ENCODE results near the gene LCP2. TPM values are rescaled to one million over a fixed set of nuclear protein-coding genes. Genes with fewer than 3 reads are reported as not detected.

LCP2 gene
- total RNA-seq, 1 experiment from 2014 or later, result 0.72 TPM

DNA sequence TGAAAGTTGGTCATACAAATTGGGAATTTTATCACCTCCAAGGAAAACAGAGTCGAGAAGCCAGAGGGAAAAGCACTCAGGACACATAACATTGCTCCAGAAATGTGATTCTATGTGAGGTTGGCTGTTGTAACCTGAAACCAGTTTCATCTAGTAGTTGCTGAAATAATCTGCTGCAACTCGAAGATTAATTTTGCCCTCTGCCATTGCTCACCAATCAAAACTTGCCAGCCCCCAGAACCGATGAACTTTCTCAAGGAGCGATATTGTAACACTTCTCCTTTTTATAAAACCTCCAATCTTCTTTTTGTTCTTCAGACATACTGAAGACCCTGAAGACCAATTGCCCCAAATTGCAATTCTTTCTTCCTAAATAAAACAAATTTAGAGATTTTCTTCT is 33.7 kb downstream of the LCP2 start (continued):
- TF ChIP-seq MXD4 (CRISPR knock-in tag; IDR thresholded peaks at IDR 0.05; ENCODE audit: borderline replicate concordance), result no peak
- TF ChIP-seq, protein P1, sequence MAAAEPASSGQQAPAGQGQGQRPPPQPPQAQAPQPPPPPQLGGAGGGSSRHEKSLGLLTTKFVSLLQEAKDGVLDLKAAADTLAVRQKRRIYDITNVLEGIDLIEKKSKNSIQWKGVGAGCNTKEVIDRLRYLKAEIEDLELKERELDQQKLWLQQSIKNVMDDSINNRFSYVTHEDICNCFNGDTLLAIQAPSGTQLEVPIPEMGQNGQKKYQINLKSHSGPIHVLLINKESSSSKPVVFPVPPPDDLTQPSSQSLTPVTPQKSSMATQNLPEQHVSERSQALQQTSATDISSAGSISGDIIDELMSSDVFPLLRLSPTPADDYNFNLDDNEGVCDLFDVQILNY (CRISPR knock-in tag; IDR thresholded peaks at IDR 0.05), result no peak
- TF ChIP-seq GABPB1 (CRISPR knock-in tag; IDR thresholded peaks at IDR 0.05), result no peak
- TF ChIP-seq CREB1 (CRISPR knock-in tag; IDR thresholded peaks at IDR 0.05), result no peak
- TF ChIP-seq, protein P2, sequence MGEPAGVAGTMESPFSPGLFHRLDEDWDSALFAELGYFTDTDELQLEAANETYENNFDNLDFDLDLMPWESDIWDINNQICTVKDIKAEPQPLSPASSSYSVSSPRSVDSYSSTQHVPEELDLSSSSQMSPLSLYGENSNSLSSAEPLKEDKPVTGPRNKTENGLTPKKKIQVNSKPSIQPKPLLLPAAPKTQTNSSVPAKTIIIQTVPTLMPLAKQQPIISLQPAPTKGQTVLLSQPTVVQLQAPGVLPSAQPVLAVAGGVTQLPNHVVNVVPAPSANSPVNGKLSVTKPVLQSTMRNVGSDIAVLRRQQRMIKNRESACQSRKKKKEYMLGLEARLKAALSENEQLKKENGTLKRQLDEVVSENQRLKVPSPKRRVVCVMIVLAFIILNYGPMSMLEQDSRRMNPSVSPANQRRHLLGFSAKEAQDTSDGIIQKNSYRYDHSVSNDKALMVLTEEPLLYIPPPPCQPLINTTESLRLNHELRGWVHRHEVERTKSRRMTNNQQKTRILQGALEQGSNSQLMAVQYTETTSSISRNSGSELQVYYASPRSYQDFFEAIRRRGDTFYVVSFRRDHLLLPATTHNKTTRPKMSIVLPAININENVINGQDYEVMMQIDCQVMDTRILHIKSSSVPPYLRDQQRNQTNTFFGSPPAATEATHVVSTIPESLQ (CRISPR knock-in tag; IDR thresholded peaks at IDR 0.05), result no peak
- TF ChIP-seq ZNF671 (CRISPR knock-in tag; IDR thresholded peaks at IDR 0.05), result no peak
- no peak for TF ChIP-seq MAX (CRISPR knock-in tag; IDR thresholded peaks at IDR 0.05)
- TF ChIP-seq NFE2L1 (CRISPR knock-in tag; IDR thresholded peaks at IDR 0.05), result no peak
- TF ChIP-seq NR3C1 (CRISPR knock-in tag; conservative IDR thresholded peaks at IDR 0.05; ENCODE audit: low read depth), result no peak
- no peak for TF ChIP-seq ATF1 (CRISPR knock-in tag; IDR thresholded peaks at IDR 0.05)
- TF ChIP-seq ZNF121 (CRISPR knock-in tag; IDR thresholded peaks at IDR 0.05), result no peak
- TF ChIP-seq ZSCAN18 (CRISPR knock-in tag; IDR thresholded peaks at IDR 0.05), result no peak
- no peak for TF ChIP-seq USF2 (CRISPR knock-in tag; IDR thresholded peaks at IDR 0.05)

DNA sequence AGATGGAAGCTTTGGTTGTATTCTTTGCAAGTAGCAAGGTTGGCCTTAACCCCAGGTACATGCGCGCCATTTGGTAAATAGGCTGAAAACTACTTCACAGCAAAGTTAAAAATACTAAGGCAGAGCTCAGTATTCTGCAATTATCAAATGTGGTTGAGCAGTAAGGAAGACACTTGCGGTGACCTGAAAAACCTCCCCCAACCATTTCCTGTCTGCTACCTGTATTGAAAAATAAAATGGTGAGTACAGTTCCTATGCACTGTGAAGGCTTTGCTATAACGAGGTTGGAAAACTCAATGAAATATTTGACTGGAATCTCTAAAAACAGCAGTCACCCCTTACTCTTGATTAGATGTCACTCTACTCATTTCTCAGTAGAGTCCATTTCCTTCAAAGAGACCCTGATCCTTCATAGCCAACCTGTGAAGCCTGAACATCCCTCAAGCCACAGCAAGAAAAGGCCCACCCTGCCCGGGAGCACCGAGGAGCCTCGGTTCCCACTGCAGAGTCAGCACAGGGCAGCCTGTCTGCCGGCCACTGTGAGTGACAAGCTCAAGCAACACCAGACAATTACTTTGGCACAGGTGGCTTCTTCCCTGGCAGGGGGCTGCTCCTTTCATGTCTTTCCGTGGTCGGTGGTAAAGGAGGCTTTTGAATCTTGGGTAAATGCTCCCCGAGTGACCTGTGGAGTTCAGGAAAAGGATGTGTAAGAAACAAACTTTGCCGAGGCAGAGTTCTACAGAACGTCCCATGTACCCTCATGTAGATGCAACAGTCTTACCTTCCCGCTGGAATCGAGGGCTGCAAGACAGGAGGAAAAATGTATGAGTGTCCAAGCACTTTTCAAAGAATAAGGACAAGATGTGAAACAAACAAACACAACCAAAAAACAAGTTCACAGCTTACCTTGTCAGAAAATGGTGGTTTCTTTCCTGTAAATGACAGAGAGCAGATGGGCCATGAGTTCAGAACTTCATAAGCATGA is 35.2 kb downstream of the LCP2 start:
- CTCF ChIA-PET, result interaction anchor here (0.8 to 1.9 kb wide), 4 partner anchors 36 to 141 kb away, joined by 3 to 8 read pairs (median 4); no protein-coding TSS in a partner anchor
- POLR2A ChIA-PET, result interaction anchor here (0.6 kb wide), 1 partner anchor 547 kb away, joined by 3 read pairs; no protein-coding TSS in a partner anchor

More for the DNA sequence above, 35.2 kb downstream of the LCP2 start:
- H3K4me3 Mint-ChIP-seq, result no peak overlapping the region
- H3K4me1 Mint-ChIP-seq, result peaks cover 64% of the 10 kb centered on the region
- no peak for ATAC-seq
- no peak for TF ChIP-seq ESRRA (CRISPR knock-in tag; IDR thresholded peaks at IDR 0.05; ENCODE audit: borderline replicate concordance)
- TF ChIP-seq, protein P3, sequence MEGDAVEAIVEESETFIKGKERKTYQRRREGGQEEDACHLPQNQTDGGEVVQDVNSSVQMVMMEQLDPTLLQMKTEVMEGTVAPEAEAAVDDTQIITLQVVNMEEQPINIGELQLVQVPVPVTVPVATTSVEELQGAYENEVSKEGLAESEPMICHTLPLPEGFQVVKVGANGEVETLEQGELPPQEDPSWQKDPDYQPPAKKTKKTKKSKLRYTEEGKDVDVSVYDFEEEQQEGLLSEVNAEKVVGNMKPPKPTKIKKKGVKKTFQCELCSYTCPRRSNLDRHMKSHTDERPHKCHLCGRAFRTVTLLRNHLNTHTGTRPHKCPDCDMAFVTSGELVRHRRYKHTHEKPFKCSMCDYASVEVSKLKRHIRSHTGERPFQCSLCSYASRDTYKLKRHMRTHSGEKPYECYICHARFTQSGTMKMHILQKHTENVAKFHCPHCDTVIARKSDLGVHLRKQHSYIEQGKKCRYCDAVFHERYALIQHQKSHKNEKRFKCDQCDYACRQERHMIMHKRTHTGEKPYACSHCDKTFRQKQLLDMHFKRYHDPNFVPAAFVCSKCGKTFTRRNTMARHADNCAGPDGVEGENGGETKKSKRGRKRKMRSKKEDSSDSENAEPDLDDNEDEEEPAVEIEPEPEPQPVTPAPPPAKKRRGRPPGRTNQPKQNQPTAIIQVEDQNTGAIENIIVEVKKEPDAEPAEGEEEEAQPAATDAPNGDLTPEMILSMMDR (IDR thresholded peaks at IDR 0.05), result no peak
- TF ChIP-seq, protein P4, sequence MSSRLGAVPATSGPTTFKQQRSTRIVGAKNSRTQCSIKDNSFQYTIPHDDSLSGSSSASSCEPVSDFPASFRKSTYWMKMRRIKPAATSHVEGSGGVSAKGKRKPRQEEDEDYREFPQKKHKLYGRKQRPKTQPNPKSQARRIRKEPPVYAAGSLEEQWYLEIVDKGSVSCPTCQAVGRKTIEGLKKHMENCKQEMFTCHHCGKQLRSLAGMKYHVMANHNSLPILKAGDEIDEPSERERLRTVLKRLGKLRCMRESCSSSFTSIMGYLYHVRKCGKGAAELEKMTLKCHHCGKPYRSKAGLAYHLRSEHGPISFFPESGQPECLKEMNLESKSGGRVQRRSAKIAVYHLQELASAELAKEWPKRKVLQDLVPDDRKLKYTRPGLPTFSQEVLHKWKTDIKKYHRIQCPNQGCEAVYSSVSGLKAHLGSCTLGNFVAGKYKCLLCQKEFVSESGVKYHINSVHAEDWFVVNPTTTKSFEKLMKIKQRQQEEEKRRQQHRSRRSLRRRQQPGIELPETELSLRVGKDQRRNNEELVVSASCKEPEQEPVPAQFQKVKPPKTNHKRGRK (CRISPR knock-in tag; IDR thresholded peaks at IDR 0.05; ENCODE audit: borderline replicate concordance), result no peak
- H3K36me3 Mint-ChIP-seq, result no peaks in the 10 kb centered on the region
- H3K9me3 Mint-ChIP-seq, result no peaks in the 10 kb centered on the region
- no peak overlapping the region for H3K27ac Mint-ChIP-seq
- no peak for DNase-seq (ENCODE audit: low spot score)
- H3K27me3 Mint-ChIP-seq (ENCODE audit: low read depth), result no peaks in the 10 kb centered on the region; the same call in 1 of the 2 replicates

All from WTC11 (cell line).